HepG2 (cell line): ENCODE data around the gene UBE2C.

ENCODE experiments used
- ARNT ChIP-seq: fragments of 450-650 bp; IDR thresholded peaks from 2 replicates; pipeline ENCODE4 v1.6.1; 2017
- CTCF ChIP-seq: sonication (generic); formaldehyde crosslinking; IDR thresholded peaks from 2 replicates; pipeline ENCODE4 v1.5.0; 2020; ENCODE audit warnings: mild to moderate bottlenecking, missing genetic modification reagents, moderate library complexity
- DNMT1 ChIP-seq: sonication (generic); formaldehyde crosslinking; IDR thresholded peaks from 2 replicates; pipeline ENCODE4 v1.5.1; 2020; ENCODE audit warnings: mild to moderate bottlenecking, missing genetic modification reagents
- EP300 ChIP-seq, 3 experiments: sonication (generic) in 1 of 3; formaldehyde crosslinking in 1 of 3; IDR thresholded peaks; 2 replicates each; pipeline versions ENCODE4 v1.5.1 to v1.6.1; 2011 to 2020; ENCODE audit warnings: low read depth in 2 of 3, low read length in 2 of 3, borderline replicate concordance in 1 of 3, improper control_type of control experiment in 1 of 3, mild to moderate bottlenecking in 1 of 3, missing genetic modification reagents in 1 of 3, moderate library complexity in 1 of 3
- HINFP ChIP-seq: sonication (generic); formaldehyde crosslinking; IDR thresholded peaks from 2 replicates; pipeline ENCODE4 v1.4.0; 2020; ENCODE audit warnings: low read depth, mild to moderate bottlenecking, missing genetic modification reagents
- MXI1 ChIP-seq: IDR thresholded peaks from 3 replicates; pipeline ENCODE4 v1.6.1; 2012; ENCODE audit warnings: low read depth, low read length, inconsistent platforms, borderline replicate concordance
- MZF1 ChIP-seq: sonication (generic); formaldehyde crosslinking; IDR thresholded peaks from 2 replicates; pipeline ENCODE4 v1.8.1; 2023; ENCODE audit warnings: mild to moderate bottlenecking, missing genetic modification reagents, borderline replicate concordance
- NONO ChIP-seq, 2 experiments: fragments of 450-650 bp in 1 of 2; sonication (generic) in 1 of 2; formaldehyde crosslinking in 1 of 2; IDR thresholded peaks in 1 of 2; conservative IDR thresholded peaks in 1 of 2; 2 replicates each; pipeline versions ENCODE4 v1.6.1 to v1.8.0; 2017 to 2022; ENCODE audit warnings: mild to moderate bottlenecking in 1 of 2, missing genetic modification reagents in 1 of 2, moderate library complexity in 1 of 2
- POLR2A ChIP-seq, 2 experiments: IDR thresholded peaks; 2 replicates each; pipeline ENCODE4 v1.6.1; 2011; ENCODE audit warnings: low read depth in 2 of 2, low read length in 2 of 2, mild to moderate bottlenecking in 1 of 2, moderate library complexity in 1 of 2; ENCODE audit not compliant: insufficient read depth in 1 of 2
- PRDM15 ChIP-seq: sonication (generic); formaldehyde crosslinking; IDR thresholded peaks from 2 replicates; pipeline ENCODE4 v1.4.0; 2020; ENCODE audit warnings: missing genetic modification reagents
- RFX1 ChIP-seq: fragments of 450-650 bp; IDR thresholded peaks from 2 replicates; pipeline ENCODE4 v1.6.1; 2017
- SRSF4 ChIP-seq: fragments of 200-400 bp; formaldehyde crosslinking; IDR thresholded peaks from one replicate; pipeline ENCODE4 v1.6.1; 2018; ENCODE audit warnings: mild to moderate bottlenecking, low read depth, low read length, moderate library complexity; ENCODE audit not compliant: poor library complexity, severe bottlenecking
- THAP8 ChIP-seq: sonication (generic); formaldehyde crosslinking; IDR thresholded peaks from 2 replicates; pipeline ENCODE4 v1.5.1; 2020; ENCODE audit warnings: missing genetic modification reagents, mild to moderate bottlenecking, borderline replicate concordance
- TF ChIP-seq, protein P1 (sequence below): sonication (generic); formaldehyde crosslinking; IDR thresholded peaks from 2 replicates; pipeline ENCODE4 v1.4.0; 2020; ENCODE audit warnings: missing genetic modification reagents, borderline replicate concordance

DNA sequence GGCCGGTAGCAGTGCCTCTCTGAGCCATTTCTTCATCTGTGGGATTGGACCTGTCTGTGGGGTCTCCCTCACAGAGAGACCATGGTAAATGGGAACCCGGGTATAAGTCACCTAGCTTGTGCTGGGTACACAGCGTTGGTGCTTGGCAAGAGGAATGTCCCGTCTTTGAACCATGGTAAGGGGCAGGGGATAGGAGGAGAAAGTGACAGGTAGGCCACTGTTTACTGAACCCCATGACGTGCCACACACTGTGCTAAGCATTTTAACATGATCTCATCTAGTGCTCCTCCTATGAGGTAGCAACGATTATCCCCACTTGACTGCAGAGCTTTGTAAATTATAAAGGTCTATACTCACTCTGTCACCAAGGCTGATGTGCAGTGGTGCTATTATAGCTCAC, 15.3 kb downstream of the UBE2C start:
- TF ChIP-seq CTCF: no peak
- no peak for TF ChIP-seq ARNT
- TF ChIP-seq, protein P1, sequence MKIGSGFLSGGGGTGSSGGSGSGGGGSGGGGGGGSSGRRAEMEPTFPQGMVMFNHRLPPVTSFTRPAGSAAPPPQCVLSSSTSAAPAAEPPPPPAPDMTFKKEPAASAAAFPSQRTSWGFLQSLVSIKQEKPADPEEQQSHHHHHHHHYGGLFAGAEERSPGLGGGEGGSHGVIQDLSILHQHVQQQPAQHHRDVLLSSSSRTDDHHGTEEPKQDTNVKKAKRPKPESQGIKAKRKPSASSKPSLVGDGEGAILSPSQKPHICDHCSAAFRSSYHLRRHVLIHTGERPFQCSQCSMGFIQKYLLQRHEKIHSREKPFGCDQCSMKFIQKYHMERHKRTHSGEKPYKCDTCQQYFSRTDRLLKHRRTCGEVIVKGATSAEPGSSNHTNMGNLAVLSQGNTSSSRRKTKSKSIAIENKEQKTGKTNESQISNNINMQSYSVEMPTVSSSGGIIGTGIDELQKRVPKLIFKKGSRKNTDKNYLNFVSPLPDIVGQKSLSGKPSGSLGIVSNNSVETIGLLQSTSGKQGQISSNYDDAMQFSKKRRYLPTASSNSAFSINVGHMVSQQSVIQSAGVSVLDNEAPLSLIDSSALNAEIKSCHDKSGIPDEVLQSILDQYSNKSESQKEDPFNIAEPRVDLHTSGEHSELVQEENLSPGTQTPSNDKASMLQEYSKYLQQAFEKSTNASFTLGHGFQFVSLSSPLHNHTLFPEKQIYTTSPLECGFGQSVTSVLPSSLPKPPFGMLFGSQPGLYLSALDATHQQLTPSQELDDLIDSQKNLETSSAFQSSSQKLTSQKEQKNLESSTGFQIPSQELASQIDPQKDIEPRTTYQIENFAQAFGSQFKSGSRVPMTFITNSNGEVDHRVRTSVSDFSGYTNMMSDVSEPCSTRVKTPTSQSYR (CRISPR knock-in tag): no peak
- TF ChIP-seq NONO (IDR thresholded peaks at IDR 0.05): no peak
- no peak for TF ChIP-seq NONO (CRISPR knock-in tag; conservative IDR thresholded peaks at IDR 0.05)
- no peak for TF ChIP-seq HINFP (CRISPR knock-in tag)
- TF ChIP-seq POLR2A (IDR thresholded peaks at IDR 0.05; ENCODE audit: insufficient read depth in 1 of 2, low read depth in 2 of 2, low read length in 2 of 2): no peak
- no peak for TF ChIP-seq PRDM15 (CRISPR knock-in tag)
- TF ChIP-seq EP300 (IDR thresholded peaks at IDR 0.05; ENCODE audit: low read depth in 2 of 2, low read length in 2 of 2): no peak
- TF ChIP-seq EP300 (CRISPR knock-in tag; IDR thresholded peaks at IDR 0.05; ENCODE audit: borderline replicate concordance): 0 out of 2 replicates have a peak, but pooled peaks have one; percentile 8
- TF ChIP-seq DNMT1 (CRISPR knock-in tag): no peak
- no peak for TF ChIP-seq MZF1 (CRISPR knock-in tag)
- TF ChIP-seq MXI1: no peak
- no peak for TF ChIP-seq RFX1
- no peak for TF ChIP-seq SRSF4
- TF ChIP-seq THAP8 (CRISPR knock-in tag): no peak
